ENCODE results near the gene CT55. TPM values are rescaled to one million over a fixed set of nuclear protein-coding genes. Genes with fewer than 3 reads are reported as not detected.
"Not testable (repeated sequence)": the region's sequence is repeated elsewhere in the genome, so short reads cannot be mapped to it uniquely, and the experiment has no call there.

The CT55 gene
- total RNA-seq, 1 donor from 2014 or later: not detected

- TF ChIP-seq CTCF (IDR thresholded peaks at IDR 0.05): no peak
- H3K27ac Mint-ChIP-seq (ENCODE audit: unreplicated experiment): no peak overlapping the region
These were observed 22.5 kb upstream of the CT55 start for GRCh38 chrX:135193740-135194139.

GRCh38 chrX:135191838-135192237 is 20.6 kb upstream of the CT55 start:
- Mint-ChIP-seq H3K9me3 (ENCODE audit: low read depth) (peaks cover 41% of the 10 kb centered on the region), H3K27me3 (ENCODE audit: low read depth) (no peaks in the 10 kb centered on the region), H3K36me3 (ENCODE audit: low read depth) (no peaks in the 10 kb centered on the region), H3K27ac (ENCODE audit: unreplicated experiment) (no peak overlapping the region), H3K4me3 (ENCODE audit: unreplicated experiment) (no peak overlapping the region), H3K4me1 (ENCODE audit: low read depth) (no peaks in the 10 kb centered on the region)
- no peak for TF ChIP-seq CTCF (IDR thresholded peaks at IDR 0.05)
- no peak for DNase-seq (ENCODE audit: low spot score)

More at GRCh38 chrX:135193740-135194139, 22.5 kb upstream of the CT55 start:
- Mint-ChIP-seq H3K36me3 (ENCODE audit: low read depth) (no peaks in the 10 kb centered on the region), H3K4me3 (ENCODE audit: unreplicated experiment) (no peak overlapping the region), H3K9me3 (ENCODE audit: low read depth) (peaks cover 41% of the 10 kb centered on the region), H3K4me1 (ENCODE audit: low read depth) (no peaks in the 10 kb centered on the region), H3K27me3 (ENCODE audit: low read depth) (no peaks in the 10 kb centered on the region)
- DNase-seq (ENCODE audit: low spot score): no peak

GRCh38 chrX:135185795-135186443 is 14.7 kb upstream of the CT55 start:
- DNase-seq (ENCODE audit: low spot score): no peak

GRCh38 chrX:135178636-135179035 is 7.4 kb upstream of the CT55 start:
- Mint-ChIP-seq H3K9me3 (ENCODE audit: low read depth) (peaks cover 19% of the 10 kb centered on the region), H3K4me3 (ENCODE audit: unreplicated experiment) (no peak overlapping the region), H3K27me3 (ENCODE audit: low read depth) (no peaks in the 10 kb centered on the region), H3K27ac (ENCODE audit: unreplicated experiment) (no peak overlapping the region), H3K4me1 (ENCODE audit: low read depth) (no peaks in the 10 kb centered on the region), H3K36me3 (ENCODE audit: low read depth) (no peaks in the 10 kb centered on the region)
- DNase-seq (ENCODE audit: low spot score): no peak
- no peak for TF ChIP-seq CTCF (IDR thresholded peaks at IDR 0.05)

More at GRCh38 chrX:135185795-135186443, 14.7 kb upstream of the CT55 start:
- Mint-ChIP-seq H3K27me3 (ENCODE audit: low read depth) (no peaks in the 10 kb centered on the region), H3K27ac (ENCODE audit: unreplicated experiment) (no peak overlapping the region), H3K4me3 (ENCODE audit: unreplicated experiment) (no peak overlapping the region), H3K36me3 (ENCODE audit: low read depth) (no peaks in the 10 kb centered on the region), H3K4me1 (ENCODE audit: low read depth) (no peaks in the 10 kb centered on the region), H3K9me3 (ENCODE audit: low read depth) (peaks cover 9% of the 10 kb centered on the region)
- peak; percentile 66 for TF ChIP-seq CTCF (IDR thresholded peaks at IDR 0.05)

- Mint-ChIP-seq H3K27ac (ENCODE audit: unreplicated experiment) (no peak overlapping the region), H3K36me3 (ENCODE audit: low read depth) (no peaks in the 10 kb centered on the region), H3K4me3 (ENCODE audit: unreplicated experiment) (no peak overlapping the region), H3K9me3 (ENCODE audit: low read depth) (peaks cover 27% of the 10 kb centered on the region), H3K4me1 (ENCODE audit: low read depth) (no peaks in the 10 kb centered on the region), H3K27me3 (ENCODE audit: low read depth) (peaks cover 2% of the 10 kb centered on the region)
- TF ChIP-seq CTCF (IDR thresholded peaks at IDR 0.05): no peak
- peak; percentile 27 for DNase-seq (ENCODE audit: low spot score)
These were observed 730 bp downstream of the CT55 start for GRCh38 chrX:135170468-135170867.

GRCh38 chrX:135169534-135169933 is 1.7 kb downstream of the CT55 start:
- H3K27ac Mint-ChIP-seq (ENCODE audit: unreplicated experiment): not testable (repeated sequence)

More at GRCh38 chrX:135169534-135169933, 1.7 kb downstream of the CT55 start:
- H3K36me3 Mint-ChIP-seq (ENCODE audit: low read depth); H3K4me1 Mint-ChIP-seq (ENCODE audit: low read depth); H3K4me3 Mint-ChIP-seq (ENCODE audit: unreplicated experiment); H3K27me3 Mint-ChIP-seq (ENCODE audit: low read depth); DNase-seq (ENCODE audit: low spot score): not testable (repeated sequence)
- H3K9me3 Mint-ChIP-seq (ENCODE audit: low read depth): peaks cover 27% of the 10 kb centered on the region
